ENCODE results near the gene SETD7. TPM values are rescaled to one million over a fixed set of nuclear protein-coding genes. Genes with fewer than 3 reads are reported as not detected.

Gene SETD7
- total and polyA plus RNA-seq, 2 experiments from 2014 or later = 1.1 to 4.2 TPM

GRCh38 chr4:139458999-139459398, 97.0 kb downstream of the SETD7 start:
- Histone ChIP-seq H3K79me2 (replicated peaks; ENCODE audit: insufficient read depth) (peaks cover 88% of the 10 kb centered on the region), H2AFZ (no peak overlapping the region), H3K27ac (ENCODE audit: low read depth) (peak overlapping the region; percentile 97; the same call in 1 of the 2 replicates), H3K27me3 (ENCODE audit: insufficient read depth) (no peaks in the 10 kb centered on the region), H3K4me1 (ENCODE audit: insufficient read depth) (peaks cover 44% of the 10 kb centered on the region), H3K36me3 (ENCODE audit: insufficient read depth) (no peaks in the 10 kb centered on the region), H3F3A (replicated peaks; ENCODE audit: low read depth) (peaks cover 7% of the 10 kb centered on the region; the same call in 1 of the 2 replicates), H3K9me2 (ENCODE audit: insufficient read depth) (no peaks in the 10 kb centered on the region), H3K4me3 (no peak overlapping the region), H4K20me1 (replicated peaks; ENCODE audit: insufficient read depth) (peaks cover 8% of the 10 kb centered on the region; the same call in 1 of the 2 replicates), H3K4me2 (no peak overlapping the region)
- Mint-ChIP-seq H3K27me3 (ENCODE audit: insufficient read depth, low read depth, poor library complexity) (peaks cover 4% of the 10 kb centered on the region), H3K9me3 (peaks cover under 1% of the 10 kb centered on the region; the same call in 1 of the 3 replicates), H3K4me1 (peaks cover 63% of the 10 kb centered on the region), H3K36me3 (ENCODE audit: low read depth) (peaks cover 8% of the 10 kb centered on the region; the same call in 2 of the 3 replicates), H3K27ac (no peak overlapping the region), H3K4me3 (no peak overlapping the region; the same call in 2 of the 3 replicates)
- DNase-seq (ENCODE audit: low spot score) = no peak
- ATAC-seq = no peak
- no peak for TF ChIP-seq POLR2AphosphoS5 (IDR thresholded peaks at IDR 0.05; ENCODE audit: low read depth)
- TF ChIP-seq EZH2phosphoT487 (IDR thresholded peaks at IDR 0.05; ENCODE audit: unreplicated experiment) = no peak
- no peak for TF ChIP-seq JUNB (IDR thresholded peaks at IDR 0.05; ENCODE audit: unreplicated experiment)
- no peak for TF ChIP-seq CREB1 (CRISPR knock-in tag; IDR thresholded peaks at IDR 0.05; ENCODE audit: low read depth)
- TF ChIP-seq CTCF (conservative IDR thresholded peaks at IDR 0.05; ENCODE audit: low read depth in 2 of 2) = no peak
- no peak for TF ChIP-seq ETS1 (IDR thresholded peaks at IDR 0.05)
- TF ChIP-seq REST (IDR thresholded peaks at IDR 0.05; ENCODE audit: unreplicated experiment) = no peak
- no peak for TF ChIP-seq ZNF331 (CRISPR knock-in tag; IDR thresholded peaks at IDR 0.05; ENCODE audit: low read depth)
- no peak for TF ChIP-seq ZNF114 (CRISPR knock-in tag; IDR thresholded peaks at IDR 0.05)
- TF ChIP-seq EZH2 (IDR thresholded peaks at IDR 0.05; ENCODE audit: low read depth, unreplicated experiment) = no peak
- no peak for TF ChIP-seq ZNF462 (CRISPR knock-in tag; IDR thresholded peaks at IDR 0.05)
- TF ChIP-seq NANOG (IDR thresholded peaks at IDR 0.05; ENCODE audit: borderline replicate concordance) = no peak
